T47D (cell line): ENCODE measurements around the gene CCDC57.

Source experiments
- DNase-seq, 2 experiments: peaks; one replicate each; pipeline versions ENCODE4 v3.0.0 to v3.0.0-alpha.2; 2011 to 2012; ENCODE audit warnings: low read depth in 1 of 2, low spot score in 1 of 2
- JUND ChIP-seq: IDR thresholded peaks from 2 replicates; pipeline ENCODE4 v1.6.1; 2012; ENCODE audit warnings: low read depth
- in situ Hi-C: cut with HindIII; loops from 2 replicates; pipeline ENCODE4 v1.10.0; 2016; ENCODE audit warnings: low sequenced_read_pairs, low pct_unique_long_range_greater_than_20kb

CCDC57 gene

DNA sequence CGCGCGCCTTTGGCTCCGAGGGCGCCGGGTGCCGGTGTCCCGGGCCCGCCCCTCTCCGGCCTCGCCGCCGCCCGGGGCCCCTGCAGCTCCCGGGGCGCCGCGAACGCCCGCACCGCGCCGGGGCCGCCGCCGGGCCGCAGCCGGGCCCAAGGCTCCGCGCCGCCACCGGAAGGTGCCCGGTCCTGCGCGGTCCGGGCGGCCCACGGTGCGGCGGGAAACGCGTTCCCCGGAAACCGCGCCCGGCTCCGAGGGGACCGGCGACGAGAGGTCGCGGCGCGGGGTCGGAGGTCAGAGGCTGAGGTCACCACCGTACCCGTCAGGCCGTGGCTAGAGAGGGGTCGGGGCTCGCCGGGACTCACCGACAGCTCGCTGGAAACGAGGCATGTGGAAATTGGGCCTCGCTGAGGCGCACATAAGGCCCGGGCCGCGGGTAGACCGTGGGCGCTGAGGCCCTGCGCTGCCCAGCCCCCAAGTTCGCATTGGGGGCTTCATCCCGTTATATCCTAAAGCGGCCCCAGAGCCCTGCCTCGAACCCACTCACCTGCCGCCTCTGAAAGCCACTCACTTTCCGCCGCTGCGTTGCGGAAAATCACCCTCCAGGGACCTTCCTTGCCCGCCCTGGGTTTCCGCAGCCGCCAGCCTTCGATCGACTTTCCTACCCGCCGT, 146.9 kb downstream of the CCDC57 start, which contains the start of gene DUS1L:
Gene DUS1L (minus strand): TSS at position 167 of the 666 bp plus-strand sequence. CDS start 745 bp downstream, outside the sequence.
- DNase-seq: peak; percentile 70 to 75
- in situ Hi-C loops: no loop called here
- no peak for TF ChIP-seq JUND

DNA sequence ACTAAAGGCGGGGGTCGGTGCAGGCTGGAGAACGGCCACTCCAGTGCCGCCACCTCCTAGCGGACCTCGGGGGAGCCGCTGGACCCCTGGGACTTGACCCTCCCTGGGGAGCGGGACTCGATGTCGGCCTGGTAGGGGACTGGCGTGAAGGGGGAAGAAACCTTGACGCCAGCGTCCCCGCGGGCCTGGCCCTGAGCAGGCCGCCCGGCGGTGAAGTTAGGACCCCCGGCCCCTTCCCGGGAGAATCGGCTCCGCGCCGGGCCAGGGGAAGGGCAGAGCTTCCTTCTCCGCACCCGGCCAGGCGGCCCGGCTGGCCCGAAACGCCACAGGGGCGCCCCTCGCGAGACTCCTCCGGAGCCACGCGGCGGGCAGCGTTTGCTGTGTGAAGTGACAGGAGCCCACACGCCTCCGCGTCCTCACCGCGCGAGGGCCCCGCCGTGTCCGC, 147.4 kb downstream of the CCDC57 start:
- in situ Hi-C loops: no loop called here
- no peak for TF ChIP-seq JUND
- DNase-seq: peak; percentile 49 to 64

DNA sequence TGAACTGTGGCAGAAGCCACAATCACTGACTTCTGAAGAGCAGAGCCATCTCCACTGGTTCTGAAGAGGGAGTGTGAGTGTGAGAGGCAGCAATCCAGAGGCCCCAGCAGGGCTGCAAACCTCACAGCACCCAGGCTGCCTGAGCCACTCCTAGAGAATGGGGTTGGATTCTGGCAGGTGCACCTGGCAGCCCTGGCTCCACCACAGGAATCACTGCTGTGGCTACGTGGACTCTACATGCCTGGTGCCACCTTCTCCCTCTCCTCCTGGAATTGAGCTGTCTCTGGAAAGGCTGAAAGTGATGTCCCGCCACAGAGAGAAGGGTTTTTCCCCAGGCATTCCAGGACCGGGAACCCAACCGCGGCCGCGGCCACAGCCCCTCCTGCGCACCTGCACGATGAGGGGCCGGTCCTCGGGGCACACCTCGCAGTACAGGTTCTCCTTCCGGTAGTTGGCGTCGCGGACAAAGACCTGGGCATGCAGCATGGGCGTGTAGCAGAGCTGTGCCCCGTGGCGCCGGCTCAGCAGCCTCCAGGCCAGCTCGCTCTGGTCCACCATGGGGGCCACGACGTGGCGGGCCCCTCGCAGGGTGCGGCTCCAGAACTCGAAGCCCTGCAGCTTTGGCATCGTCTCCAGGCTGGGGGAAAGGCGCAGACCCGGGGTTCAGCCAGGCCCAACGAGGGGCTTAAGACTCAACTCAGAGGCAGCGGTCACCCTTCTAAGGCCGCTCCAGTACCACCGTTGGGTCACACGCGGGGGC, 148.0 kb downstream of the CCDC57 start:
- no peak for TF ChIP-seq JUND
- in situ Hi-C loops: no loop called here
- DNase-seq: no peak

DNA sequence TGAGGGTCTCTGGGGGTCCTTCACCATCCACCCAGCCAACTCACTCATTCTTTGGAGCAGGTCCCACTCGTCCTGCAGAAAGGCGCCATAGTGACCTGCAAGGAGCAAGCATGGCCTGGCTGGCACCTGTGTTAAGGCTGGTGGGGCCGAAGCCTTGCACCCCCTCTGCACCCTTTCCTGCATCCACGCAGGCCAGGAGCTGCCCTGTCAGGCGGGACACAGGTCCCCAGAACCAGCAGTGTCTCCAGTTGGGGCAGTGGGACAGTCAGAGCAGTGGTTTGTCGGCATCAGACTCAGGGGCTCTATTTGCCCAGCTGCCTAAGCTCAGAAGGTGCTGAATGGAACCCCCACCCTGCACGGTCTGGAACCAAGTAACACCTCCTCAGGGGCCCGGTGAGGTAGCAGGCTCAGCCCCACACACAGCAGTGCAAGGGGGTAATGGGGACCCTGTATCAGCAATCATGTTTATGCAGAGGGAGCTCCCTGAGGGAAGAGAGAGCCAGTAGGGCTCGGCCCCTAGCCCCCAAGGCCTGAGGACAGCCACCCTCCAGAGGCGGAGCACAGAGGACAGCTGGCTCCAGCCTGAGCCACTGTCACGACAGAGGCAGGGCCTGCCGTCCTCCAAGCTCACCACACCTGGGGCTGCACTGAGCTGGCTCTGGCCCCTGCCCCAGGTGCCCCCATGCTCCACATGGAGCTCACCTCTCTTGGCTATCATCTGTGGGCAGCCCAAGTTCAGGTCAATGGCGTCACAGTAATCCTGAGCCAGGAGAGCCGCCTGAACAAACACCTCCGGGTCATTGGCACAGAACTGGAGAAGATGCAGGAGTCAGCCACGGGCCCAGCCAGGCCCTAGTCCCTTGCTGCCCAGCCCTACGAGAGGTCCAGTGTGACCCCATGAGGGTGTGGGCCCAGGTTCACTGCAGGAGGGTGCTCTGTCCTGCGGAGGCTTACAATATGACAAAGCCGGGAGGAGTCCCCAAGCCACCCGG, 148.9 kb downstream of the CCDC57 start:
- TF ChIP-seq JUND: no peak
- in situ Hi-C loops: no loop called here
- DNase-seq: peak in 1 of 2 experiments; percentile 54

DNA sequence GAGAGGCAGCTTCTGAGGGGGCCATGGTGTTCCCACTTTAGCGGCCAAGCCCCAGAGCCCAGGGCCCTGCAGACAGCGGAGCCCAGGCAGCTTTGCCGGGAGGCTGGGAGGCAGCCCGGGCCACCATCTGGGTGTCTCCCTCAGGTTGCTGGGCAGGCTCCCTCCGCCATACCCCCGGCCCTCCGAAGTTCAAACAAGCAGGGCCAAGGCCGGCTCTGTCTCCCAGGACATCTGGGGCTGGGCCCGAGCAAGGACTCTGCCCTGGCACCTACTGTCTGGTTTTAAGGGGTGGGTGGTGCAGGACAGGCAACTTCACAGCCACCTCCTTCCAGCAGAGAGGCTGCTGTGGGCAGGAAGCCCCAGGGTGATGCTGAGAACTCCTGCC, 149.7 kb downstream of the CCDC57 start:
- in situ Hi-C loops: no loop called here
- TF ChIP-seq JUND: no peak
- DNase-seq: no peak

DNA sequence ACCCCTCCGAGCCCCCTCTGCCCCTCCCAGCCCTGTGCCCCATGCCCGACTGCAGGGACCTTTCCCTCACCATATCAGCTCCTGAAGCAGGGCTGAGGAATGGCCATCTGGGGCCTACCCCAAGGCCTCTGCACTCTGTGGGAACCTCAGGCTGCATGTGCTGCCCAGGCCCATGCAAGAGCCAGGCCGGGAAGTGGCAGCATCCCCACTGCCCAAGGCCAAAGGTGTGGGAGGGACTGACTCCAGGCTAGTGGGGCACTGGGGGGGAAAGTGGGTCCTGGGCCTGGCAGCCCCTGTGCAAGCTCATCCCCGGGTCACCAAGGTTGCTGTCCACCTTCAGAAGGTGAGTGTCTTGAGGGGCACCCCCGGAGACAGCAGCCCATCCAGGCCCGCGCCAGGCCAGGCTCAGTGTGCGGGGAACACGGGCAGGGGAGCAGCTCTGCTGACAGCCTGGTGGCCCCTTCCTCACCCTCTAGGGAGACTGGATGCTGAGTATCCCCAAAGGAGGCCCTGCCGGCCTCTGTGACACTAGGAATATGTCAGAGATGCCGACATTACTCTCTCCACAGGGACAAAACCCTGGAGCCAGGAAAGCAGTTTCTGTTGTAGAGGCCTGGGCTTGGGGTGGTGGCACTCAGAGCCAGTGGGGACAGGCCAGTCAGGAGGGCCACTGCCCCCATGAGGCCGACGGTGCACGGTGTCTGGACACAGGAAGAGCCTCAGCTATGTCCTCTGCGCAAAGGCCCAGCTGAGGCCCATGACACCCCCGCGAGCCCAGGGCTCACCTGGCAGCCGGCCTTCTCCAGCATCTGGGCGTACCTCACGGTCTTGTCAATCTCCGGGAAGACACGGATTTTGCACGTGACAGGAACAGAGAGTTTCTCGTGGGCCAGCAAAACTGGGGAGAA, 150.3 kb downstream of the CCDC57 start:
- no peak for TF ChIP-seq JUND
- no peak for DNase-seq
- in situ Hi-C loops: no loop called here

DNA sequence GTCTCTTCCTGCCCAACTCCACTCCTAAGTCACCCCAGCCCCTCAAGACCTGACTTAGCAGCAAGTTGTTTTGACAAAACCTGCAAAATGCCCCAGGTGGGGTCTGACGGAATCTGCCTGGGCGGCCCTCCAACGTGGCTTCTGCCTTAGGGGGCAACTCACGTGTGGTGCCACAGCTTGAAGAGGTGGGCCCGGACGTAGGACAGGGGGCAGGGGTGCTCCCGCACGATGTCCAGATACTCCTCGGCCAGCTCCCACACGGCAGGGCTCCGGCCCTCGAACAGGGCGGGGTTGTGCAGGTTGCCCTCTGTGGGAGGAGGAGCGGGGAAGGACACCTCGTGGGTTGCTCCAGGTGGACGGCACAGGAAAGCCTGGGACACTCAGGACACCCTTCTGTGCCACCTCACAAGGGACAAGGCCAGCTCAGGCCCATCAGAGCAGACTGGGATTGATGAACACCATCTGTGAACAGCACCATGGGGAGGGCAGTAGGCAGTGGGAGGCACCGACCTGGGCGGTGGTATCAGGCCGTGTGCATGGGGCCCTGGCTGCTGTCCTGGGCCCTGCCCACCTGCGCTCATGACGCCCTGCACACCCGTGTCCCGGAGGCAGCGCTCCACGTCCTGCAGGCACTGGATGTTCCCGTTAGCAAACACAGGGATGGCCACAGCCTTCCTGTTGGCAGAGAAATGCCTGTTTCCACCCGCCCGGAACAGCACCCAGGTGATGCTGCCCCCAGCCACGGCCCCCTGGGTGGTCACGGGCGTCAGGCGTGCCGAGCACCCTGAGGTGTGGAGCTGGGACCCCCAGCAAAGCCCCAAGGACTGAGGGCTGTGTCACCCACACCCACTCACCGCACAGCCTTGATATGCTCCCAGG, 151.4 kb downstream of the CCDC57 start:
- TF ChIP-seq JUND: no peak
- in situ Hi-C loops: no loop called here
- no peak for DNase-seq

DNA sequence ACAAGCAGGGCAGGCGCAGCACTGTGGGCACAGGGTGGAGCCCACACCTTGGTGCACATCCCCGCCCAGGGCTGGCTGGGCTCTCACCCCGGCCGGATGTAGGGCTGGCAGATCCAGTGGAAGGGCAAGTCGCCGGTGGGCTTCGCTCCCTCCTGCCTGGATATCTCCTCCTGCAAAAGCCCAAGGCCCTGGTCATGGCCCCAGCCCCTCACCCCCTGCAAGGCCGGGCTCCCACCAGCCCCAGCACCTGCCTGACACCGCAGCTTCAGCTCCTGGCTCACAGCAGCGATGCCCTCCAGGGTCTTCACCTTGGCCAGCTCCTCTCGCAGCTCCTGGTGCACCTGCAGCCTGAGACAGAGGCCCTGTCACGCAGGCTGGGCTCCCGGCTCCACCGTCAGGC, 152.0 kb downstream of the CCDC57 start:
- TF ChIP-seq JUND: no peak
- in situ Hi-C loops: no loop called here
- DNase-seq: no peak

DNA sequence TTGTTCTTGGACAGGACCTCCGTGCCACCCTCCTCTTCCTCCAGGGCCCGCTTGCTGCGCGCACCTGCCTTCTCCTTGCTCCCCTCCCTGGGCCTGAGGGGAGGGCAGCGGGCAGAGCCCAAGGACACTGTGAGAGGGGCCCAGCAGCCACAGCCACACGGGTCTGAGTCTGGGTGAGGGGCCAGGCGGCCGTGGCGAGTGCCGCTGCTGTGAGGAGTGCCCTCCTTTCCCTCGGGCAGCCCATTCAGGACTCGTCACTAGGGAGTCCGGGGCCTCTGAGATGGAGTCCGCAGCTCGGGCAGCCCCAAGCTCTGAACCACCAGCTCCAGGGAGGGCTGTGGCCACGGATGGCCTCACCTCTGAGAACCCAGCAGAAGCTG, 152.7 kb downstream of the CCDC57 start:
- DNase-seq: no peak
- no peak for TF ChIP-seq JUND
- in situ Hi-C loops: no loop called here

DNA sequence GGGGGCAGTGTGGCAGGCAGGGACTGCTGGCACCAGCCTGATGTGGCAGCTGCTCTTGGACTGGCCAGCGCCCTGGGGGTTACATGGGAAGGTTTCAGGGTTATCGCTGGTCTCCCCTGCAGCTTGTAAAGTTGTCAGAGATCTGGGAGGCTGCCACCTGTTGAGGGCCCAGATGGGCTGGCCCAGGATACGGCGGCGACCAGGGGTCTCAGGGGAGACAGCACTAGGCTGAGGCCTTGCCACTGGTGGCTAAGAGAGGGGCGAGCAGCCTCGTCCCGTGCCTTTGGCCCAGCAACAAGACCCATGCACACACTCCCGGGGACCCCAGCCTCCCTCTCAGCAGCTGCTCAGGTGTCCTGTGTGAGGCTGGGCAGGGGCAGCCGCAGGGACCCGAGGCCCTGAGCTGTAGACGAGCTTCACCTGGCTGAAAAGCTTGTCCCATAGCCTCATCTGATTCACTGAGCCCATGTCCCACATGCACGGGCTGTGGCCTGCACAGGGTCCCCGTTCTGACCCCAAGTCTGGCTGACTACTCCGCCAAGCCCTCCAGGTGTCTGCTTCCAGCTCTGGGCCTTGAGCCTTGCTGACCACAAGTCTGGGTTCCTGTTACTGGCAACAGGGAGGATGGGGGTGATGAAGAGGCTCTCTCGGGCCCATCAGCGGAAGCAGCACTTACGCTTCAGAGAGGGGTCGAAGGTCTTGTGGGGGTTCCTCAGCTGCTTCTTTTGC, 153.2 kb downstream of the CCDC57 start:
- TF ChIP-seq JUND: no peak
- in situ Hi-C loops: no loop called here
- DNase-seq: no peak

DNA sequence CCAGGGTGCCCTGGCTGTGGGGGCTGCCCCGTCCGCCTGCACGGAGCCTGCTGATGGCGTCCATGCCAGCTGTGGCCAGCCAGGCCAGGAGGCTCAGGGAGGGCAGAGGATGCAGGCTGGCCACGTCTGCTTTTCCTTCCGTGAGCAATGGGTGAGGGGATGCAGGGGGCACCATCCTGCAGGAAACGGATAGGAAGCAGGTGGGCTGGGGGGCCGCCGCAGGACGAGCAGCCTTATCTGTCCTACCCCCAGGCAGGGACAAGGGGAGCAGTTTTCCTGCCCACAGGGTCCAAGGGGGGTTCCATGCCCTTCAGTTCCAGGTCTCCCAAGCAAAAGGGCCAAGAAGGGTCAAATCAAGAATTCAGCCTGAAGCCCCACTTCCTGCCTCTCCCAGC, 153.8 kb downstream of the CCDC57 start:
- TF ChIP-seq JUND: no peak
- in situ Hi-C loops: no loop called here
- DNase-seq: no peak
